Measurements from ENCODE around the gene HNRNPA3. TPM values are rescaled to one million over a fixed set of nuclear protein-coding genes. Genes with fewer than 3 reads are reported as not detected.
"Not testable (repeated sequence)": the region's sequence is repeated elsewhere in the genome, so short reads cannot be mapped to it uniquely, and the experiment has no call there.

HNRNPA3 gene
- polyA plus RNA-seq, 10 donors, result 294 to 441 (median 325) TPM

DNA sequence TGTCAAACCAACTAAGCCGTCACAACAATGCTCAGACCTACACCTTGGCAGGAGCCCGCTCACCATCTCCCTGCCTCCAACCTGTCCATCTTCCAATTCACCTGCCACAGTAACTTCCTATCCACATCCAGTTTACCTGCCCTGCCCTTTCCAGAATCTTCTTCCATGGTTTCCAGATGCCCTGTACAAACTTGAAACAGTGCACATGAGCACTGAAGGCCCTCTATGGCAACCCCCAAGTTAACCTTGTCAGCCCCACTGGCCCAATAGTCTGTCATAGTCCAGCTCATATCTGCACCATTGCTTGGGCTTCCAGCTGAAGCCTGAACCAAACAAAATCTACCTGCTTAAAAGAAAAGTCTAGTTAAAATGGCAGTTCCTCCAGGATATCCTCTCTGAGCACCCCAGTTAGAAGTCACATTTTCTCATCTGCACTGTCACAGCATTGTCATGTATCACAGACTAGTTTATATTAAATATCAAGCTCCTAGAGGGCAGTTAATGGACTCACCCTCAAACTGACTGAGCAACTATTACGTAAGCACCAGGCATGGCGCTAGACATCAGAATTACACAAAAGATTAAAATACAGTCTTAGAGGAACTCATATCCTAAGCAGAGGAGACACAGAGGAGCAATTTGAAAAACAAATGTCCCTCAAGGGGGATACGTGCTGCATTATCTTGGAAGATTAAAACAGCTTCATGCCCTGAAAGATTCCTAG lies 40.4 kb downstream of the HNRNPA3 start:
- no peak for DNase-seq

GRCh38 chr2:177253704-177254103 lies 41.1 kb downstream of the HNRNPA3 start:
- no peak for DNase-seq

DNA sequence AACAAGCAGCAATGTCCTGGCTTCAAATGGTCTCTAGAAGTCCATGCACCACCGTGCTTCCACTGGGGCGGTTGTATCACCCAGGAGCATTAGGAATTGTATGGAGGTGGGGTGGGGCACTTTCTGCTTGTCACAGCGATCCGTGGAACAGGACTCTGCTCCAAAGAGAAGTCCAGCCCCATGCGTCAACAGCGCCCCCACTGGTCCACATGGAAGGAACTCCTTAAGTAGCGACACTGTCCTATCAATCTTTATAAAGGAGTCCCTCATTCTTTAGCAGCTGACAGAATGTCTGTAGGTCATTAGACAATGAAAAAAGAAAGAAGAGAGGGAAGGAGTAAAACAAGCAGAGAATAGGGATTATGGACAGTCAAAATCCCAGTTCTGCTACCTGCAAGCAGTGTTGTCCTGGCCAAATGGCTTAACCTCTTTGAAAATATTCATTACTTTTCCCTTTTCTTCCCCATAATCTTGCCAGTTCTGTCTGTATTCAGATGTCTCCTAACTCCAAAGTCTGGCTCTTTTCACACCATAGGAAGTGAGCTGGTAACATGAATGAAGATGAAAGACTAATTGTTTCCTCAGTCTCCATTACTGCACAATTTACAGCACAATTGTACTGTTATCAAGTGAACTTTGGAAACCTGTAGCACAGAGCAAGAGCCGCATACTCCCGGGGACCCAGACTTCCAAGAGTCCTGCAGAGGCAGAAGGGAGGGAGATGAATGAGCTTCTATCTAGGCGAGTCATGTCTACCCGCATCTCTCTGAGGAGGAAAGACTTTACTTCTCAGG lies 42.0 kb downstream of the HNRNPA3 start:
- no peak for DNase-seq

- no peak for DNase-seq
Observed at GRCh38 chr2:177255227-177255601, 42.6 kb downstream of the HNRNPA3 start.

DNA sequence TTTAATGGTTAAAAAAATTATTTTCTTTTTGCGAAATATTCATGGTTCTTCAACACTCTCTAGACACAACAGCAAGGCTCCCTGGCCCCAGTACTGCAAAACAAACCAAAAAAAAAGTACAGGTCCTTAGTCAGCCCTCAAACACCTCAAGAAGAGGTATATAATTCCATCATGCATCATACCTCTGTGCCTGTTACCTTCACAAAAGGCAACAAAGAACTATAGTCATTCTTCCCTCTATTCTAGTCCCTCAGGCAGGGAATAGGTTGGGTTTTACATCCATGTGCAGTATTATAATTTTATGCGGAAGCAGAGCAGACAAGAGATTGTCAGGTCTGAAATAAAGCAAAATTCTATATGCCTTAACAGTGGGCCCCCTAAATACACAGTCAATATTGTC lies 43.4 kb downstream of the HNRNPA3 start:
- DNase-seq, result no peak

DNA sequence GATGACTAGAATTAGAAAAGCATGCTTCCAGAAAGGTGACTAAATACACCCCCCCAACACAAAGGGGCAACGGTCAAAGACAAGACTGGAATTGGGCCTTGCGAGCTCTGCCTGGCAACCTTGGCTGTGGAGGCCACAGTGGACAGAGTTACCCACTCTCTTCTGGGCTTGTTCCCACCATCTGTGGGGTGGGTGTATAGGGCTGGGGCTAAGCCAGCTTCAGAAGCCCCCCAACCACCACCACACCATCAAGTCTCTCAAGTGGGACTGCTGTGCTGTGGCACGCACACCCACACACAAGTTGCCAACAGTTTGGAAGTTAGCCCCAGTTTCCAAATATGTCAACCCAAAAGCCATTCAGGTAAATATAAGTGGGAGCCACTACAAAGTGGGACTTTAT lies 44.1 kb downstream of the HNRNPA3 start:
- no peak for DNase-seq

GRCh38 chr2:177257471-177257870 lies 44.9 kb downstream of the HNRNPA3 start:
- DNase-seq, result no peak

DNA sequence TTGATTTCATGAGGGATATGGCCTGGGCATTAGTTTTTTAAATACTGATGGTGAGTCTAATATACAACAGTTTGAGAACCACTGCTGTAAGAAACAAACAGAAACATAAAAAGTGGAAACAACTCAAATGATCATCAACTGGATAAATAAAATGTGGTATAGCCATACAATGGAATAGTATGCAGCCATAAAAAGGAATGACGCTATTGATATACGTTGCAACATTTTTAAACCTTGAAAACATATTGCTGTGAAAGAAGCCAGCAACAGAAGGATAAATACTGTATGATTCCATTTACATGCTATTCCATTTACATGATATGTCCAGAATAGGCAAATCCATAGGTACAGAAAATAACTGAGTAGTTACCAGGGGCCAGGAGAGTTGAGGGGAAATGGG lies 45.5 kb downstream of the HNRNPA3 start:
- DNase-seq, result no peak

DNA sequence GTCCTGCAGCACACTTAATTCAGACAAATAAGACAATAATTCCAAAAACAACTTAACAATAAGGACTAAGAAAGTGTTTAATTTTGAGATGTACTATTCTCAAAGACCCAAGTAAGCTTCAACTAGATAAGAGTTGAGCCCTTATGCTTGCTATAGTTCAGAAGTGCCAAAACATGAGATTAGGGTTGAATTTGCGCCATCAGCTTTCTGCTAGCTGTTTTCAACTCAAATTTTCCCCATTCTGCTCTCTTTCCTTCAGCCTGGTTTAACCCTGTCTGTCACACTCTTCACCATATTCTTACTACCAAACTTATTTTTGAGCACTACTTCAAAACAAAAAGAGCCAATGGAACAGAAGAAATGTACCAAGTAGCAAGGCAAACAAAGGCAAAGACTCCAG lies 47.8 kb downstream of the HNRNPA3 start:
- no peak for DNase-seq

DNA sequence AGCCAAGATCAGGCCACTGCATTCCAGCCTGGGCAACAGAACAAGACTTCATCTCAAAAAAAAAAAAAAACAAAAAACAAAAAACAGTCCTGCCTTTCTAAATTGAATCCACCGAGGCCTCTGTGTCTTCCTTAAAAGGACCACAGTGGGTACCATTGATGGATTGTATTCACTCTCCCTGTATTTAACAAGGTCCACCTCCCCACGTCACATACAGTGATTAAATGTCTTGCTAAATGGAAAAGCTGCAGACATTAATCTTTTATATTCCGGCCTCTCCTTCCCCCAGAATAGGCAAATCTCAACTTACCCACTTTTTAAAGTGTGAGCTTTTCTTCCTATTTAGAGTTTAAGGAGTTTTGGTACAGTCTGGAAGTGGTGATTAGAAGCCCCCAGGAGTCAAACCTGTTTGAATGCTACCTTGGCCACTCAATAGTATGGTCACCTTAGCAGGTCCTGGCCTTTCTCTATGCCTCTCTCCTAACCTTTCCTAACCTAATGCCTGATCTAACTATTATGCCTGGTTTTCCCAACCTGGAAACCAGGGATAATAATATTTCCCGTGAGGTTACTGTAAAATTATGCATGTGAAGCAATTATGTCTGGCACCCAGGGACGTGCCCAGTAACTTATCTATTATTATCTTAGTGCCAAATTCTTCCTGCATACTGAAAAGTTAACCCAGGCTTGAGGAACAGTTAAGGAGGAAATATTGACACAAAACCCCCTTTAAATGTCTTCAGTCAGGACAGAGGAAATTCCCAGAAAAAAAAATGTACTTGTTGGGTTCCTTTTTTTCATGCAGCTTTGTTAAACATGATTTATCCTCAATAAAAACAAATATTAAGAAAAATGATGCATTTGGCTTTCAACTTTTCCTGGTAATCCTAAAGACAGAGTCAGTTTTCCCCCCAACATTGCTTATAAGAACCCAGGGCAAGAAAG lies 48.8 kb downstream of the HNRNPA3 start:
- no peak for DNase-seq

DNA sequence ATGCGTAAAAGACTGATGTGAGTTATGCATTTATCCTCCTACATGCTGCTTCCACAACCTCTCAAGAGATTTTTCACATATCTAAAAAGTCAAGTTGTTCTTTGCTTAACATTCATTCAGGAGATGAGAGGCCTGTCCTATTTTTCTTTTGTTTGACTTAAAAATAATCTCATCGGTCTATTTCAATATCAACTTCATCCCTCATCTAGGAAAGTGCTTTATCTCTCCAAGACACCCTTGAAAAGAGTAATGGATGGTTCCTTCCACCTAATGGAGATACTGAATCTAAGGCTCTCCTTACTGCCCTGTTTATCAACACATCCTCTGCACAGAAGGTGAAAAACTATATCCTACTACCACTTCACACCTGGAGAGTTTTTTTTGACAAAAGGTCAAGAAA lies 49.5 kb downstream of the HNRNPA3 start:
- DNase-seq, result peak in 1 of 3 donors; percentile 56

DNA sequence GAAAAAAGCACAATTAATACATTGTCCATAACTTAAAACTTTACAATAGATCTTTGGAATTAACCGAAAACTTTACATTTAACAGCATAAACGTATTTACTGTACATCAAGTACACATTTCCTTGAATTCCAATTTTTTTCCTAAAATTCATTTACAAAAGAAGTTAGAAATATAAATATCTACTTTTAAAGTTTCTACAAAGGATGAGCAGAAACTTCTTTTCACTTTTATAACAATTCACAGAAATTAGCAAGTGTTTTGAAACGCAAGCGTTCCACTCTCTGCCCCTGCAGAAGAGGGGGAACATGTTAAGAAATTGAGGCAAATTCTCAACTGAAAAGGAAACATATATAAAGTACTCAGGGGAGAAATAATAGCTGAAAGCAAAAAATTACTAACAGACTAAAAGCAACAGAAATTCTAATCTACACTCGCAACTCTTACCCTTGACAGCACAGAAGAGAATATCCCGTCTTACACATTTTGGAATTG lies 50.4 kb downstream of the HNRNPA3 start:
- DNase-seq, result no peak

DNA sequence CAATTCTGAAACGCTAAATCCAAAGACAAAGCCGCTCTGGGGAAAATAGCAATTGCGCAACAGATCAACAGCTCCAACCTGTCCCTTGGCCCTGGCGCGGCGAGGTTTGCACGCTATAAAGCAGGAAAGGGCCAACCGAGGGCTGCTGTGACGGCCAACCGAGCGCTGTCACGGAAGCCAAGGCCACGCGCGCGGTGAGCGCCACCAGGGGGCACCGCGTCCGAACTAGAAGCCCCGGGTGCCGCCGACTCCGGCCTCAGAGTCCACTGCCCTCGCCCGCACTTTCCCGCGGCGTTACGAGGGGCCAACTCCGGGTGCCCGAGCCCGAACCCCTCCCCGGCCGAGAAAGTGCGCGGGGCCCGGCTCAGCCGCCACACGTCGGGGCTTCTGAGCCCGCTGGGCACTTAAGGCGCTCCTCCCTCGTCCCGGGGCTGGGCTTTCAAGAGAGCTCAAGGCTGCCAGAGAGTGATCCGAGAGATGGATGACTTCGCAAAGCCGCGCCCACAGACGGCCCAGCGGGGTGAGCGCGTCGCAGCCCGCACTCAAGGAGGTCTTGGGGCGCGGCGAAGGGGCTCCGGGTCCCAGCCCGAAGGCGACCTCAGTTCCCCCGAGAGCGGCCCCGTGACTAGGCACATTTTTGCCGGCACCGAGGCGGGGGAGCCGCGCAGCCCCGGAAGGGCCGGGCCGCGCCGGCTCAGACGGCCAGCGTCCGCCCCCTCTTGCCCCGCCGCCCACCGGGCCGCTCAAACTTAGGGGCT lies 51.0 kb downstream of the HNRNPA3 start:
- peak; percentile 98 to 100 (median 100) for DNase-seq

DNA sequence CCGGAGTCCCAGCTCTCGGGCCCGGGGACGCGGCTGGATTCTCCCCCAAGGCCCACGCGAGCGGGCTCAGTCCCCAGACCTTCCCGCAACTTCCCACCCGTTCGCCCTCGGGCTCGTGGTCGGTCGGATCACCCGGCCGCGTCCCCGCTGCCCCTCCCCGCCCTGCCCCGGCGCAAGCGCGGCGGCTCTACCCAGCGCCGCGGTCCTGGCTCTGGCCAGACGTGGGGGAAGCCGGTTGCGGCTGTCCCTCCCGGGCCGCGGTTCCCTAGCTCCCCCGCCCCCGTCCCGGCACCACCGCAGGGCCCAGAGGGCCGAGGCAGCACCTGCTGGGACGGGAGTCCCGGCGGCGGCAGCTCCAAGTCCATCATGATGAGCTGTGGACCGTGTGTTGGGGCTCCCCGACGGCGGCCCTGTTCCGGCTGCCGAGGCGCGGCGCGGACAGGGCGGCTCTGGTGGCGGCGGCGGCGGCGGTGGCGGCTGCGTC lies 51.7 kb downstream of the HNRNPA3 start:
- DNase-seq, result peak in 2 of 3 donors; percentile 61 to 93

- DNase-seq, result peak; percentile 95 to 98 (median 96)
Observed at GRCh38 chr2:177264693-177265587, 52.3 kb downstream of the HNRNPA3 start, which contains the start of gene NFE2L2. Gene NFE2L2, minus strand, starts transcription at chr2:177264727. Its CDS starts 151 bp downstream, at chr2:177264576.

- peak in 1 of 3 donors; percentile 42 for DNase-seq
Observed at GRCh38 chr2:177265824-177266817, 53.5 kb downstream of the HNRNPA3 start.

- not testable (repeated sequence) for DNase-seq
Observed at GRCh38 chr2:177266955-177267354, 54.4 kb downstream of the HNRNPA3 start.

DNA sequence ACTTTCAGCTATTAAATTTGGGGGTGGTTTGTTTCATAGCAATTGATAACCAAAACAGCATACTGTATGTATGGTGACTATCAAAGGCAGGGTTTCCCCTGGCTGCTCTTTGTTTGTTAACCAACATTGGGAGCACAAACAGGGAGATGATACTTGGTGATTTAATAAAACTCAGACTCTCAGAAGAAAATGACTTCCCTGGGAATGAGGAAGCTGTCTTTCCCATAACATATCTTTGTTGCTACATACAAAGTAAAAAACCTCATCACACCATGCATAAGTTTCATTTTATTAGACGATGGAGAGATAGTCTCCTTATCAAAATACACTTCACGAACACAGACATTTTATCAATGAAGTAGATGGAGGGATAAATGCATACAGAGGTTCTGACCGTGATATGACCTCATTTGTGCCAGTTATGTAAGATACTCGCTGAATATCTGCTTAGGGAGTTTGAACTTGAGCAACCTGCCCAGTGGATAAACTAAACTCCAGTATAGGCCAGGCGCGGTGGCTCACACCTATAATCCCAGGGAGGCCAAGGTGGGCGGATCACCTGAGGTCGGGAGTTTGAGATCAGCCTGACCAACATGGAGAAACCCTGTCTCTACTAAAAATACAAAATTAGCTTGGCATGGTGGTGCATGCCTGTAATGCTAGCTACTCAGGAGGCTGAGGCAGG lies 55.7 kb downstream of the HNRNPA3 start:
- no peak for DNase-seq
